Measurements from ENCODE around the gene SUGCT. TPM values are rescaled to one million over a fixed set of nuclear protein-coding genes. Genes with fewer than 3 reads are reported as not detected.

Gene SUGCT
- total RNA-seq, 4 donors from 2014 or later: 7.8 to 15.0 (median 12.8) TPM

DNA sequence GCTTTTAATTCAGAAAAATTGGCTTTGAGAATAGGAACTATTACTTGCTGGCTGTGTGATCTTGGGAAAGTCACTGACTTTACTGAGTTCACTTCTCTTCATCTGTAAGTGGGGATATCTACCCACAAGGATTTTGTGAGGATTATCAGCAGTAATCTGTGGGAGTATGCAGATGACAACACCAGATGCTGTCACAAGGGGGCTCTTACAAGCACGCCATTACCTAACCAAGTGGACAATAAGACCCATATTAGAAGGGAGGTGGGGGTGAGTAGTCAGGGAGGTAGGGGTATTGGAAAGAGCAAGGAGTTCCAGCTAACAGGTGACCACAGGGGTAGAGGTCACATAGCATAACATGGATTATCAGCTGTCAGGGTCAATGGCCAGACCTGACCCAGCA, 569.4 kb downstream of the SUGCT start:
- TF ChIP-seq POLR2A (IDR thresholded peaks at IDR 0.05; ENCODE audit: low read depth): no peak
- no peak for TF ChIP-seq EP300 (IDR thresholded peaks at IDR 0.05)
- no peak for TF ChIP-seq POLR2AphosphoS5 (IDR thresholded peaks at IDR 0.05)
- TF ChIP-seq, protein P1, sequence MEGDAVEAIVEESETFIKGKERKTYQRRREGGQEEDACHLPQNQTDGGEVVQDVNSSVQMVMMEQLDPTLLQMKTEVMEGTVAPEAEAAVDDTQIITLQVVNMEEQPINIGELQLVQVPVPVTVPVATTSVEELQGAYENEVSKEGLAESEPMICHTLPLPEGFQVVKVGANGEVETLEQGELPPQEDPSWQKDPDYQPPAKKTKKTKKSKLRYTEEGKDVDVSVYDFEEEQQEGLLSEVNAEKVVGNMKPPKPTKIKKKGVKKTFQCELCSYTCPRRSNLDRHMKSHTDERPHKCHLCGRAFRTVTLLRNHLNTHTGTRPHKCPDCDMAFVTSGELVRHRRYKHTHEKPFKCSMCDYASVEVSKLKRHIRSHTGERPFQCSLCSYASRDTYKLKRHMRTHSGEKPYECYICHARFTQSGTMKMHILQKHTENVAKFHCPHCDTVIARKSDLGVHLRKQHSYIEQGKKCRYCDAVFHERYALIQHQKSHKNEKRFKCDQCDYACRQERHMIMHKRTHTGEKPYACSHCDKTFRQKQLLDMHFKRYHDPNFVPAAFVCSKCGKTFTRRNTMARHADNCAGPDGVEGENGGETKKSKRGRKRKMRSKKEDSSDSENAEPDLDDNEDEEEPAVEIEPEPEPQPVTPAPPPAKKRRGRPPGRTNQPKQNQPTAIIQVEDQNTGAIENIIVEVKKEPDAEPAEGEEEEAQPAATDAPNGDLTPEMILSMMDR (IDR thresholded peaks at IDR 0.05): no peak
- no peaks in the 10 kb centered on the region for H3K9me3 ChIP-seq
- no peaks in the 10 kb centered on the region for H3K36me3 ChIP-seq
- peaks cover 0 to 5% (median 0%) of the 10 kb centered on the region in 4 donors for H3K4me1 ChIP-seq
- intact Hi-C loops (cut with DNase I): no loop called here
- DNase-seq (ENCODE audit: extremely low spot score): no peak
- no peak overlapping the region for H3K27ac ChIP-seq (replicated peaks in 1 of 4)
- H3K27me3 ChIP-seq: no peaks in the 10 kb centered on the region
- WGBS: 93% methylated on average over 1 of the region's 1 CpG
- H3K4me3 ChIP-seq: no peak overlapping the region

DNA sequence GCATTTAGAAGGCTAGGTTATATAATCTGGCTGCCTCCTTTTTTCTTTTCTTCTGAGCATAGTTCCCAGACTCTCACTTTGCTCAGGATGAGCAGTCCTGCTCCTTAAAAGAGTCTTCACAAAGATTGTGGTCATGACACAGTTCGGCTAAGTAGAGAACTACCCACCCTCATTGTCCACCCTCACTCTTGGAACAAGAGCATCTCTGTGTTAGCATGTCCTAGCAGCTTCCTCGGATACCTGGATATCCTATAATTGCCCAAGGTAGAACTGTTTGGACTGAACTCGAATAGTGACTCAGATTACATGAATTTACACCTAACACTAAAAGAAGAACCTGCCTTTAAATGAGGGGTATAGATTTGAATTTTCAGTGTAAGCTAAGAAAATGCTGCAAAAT, 572.0 kb downstream of the SUGCT start:
- H3K4me1 ChIP-seq: peaks cover 0 to 5% (median 0%) of the 10 kb centered on the region in 4 donors
- TF ChIP-seq, protein P1 (IDR thresholded peaks at IDR 0.05): no peak
- no peak for TF ChIP-seq POLR2AphosphoS5 (IDR thresholded peaks at IDR 0.05)
- TF ChIP-seq POLR2A (IDR thresholded peaks at IDR 0.05; ENCODE audit: low read depth): no peak
- TF ChIP-seq EP300 (IDR thresholded peaks at IDR 0.05): no peak
- H3K4me3 ChIP-seq: no peak overlapping the region
- H3K27ac ChIP-seq (replicated peaks in 1 of 4): no peak overlapping the region
- H3K9me3 ChIP-seq: no peaks in the 10 kb centered on the region
- no peaks in the 10 kb centered on the region for H3K36me3 ChIP-seq
- WGBS: 91% methylated on average over 3 of the region's 3 CpGs
- no peak for DNase-seq (ENCODE audit: extremely low spot score)
- no peaks in the 10 kb centered on the region for H3K27me3 ChIP-seq
- intact Hi-C loops (cut with DNase I): no loop called here

DNA sequence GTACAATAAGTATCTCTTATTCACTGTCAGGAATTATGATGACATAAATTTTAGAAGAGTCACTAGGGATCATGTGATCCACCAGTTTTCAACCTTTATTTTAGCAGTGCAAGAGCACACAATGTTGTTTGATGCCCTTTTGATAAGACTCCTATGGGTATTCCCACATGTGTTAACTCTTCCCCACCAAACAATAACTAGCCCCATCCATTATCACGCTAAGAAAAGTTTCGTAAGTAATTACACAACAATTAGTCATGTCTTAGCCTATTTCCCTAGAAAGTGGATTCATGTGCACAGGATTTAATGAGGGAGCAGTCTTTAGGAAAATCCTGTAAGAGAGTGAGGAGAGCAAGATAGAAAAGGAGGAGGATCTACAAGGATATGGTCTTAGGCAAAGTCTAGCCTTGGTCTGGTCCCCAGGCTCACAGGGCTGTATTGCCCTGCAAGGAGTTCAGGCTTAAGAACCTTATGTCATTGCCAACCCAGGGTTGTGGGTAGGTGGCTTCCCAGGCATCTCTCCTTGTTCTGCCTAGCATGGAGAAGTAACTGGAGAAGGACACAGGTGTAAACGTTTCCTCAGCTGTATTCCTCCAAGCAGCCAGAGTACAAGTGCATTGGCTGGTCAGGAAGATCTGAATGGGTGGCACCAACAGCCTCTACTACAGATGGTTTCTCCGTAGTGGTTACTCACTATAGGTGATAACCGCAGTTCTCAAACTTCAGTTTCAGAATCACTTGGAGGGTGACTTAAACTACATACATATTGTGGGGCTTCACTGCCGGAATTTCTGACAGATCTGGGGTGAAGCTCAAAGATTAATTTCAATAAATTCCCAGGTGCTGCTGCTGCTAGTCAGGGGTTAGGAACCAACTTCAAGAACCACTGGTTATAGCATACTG, 574.5 kb downstream of the SUGCT start:
- no peak for DNase-seq (ENCODE audit: extremely low spot score)
- Histone ChIP-seq H3K9me3 (no peaks in the 10 kb centered on the region), H3K27ac (replicated peaks in 1 of 4) (no peak overlapping the region), H3K36me3 (no peaks in the 10 kb centered on the region), H3K4me3 (no peak overlapping the region), H3K27me3 (no peaks in the 10 kb centered on the region), H3K4me1 (peaks cover 0 to 5% (median 2%) of the 10 kb centered on the region in 4 donors)
- intact Hi-C loops (cut with DNase I): no loop called here
- TF ChIP-seq, protein P1 (IDR thresholded peaks at IDR 0.05): no peak
- no peak for TF ChIP-seq POLR2A (IDR thresholded peaks at IDR 0.05; ENCODE audit: low read depth)
- TF ChIP-seq EP300 (IDR thresholded peaks at IDR 0.05): no peak
- no peak for TF ChIP-seq POLR2AphosphoS5 (IDR thresholded peaks at IDR 0.05)
- 77% methylated on average over 5 of the region's 6 CpGs for WGBS

DNA sequence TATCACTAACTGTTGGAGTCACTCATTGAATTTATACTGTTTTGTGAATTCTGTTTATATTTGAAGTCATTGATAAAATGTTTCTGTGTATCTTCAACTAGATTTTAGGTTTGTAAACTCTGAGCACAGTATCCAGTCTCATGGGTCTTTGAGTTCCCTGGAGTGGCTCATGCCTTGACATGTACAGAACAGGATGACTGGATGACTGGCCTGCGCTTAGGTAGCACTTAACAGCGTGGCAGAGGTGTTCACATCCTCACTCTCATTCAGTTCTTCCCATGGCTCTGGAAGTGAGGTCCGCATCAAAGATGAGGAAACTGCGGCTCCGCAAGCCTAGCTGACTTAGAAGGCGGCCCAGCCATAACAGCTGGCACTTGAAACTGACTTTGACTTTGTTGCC, 576.9 kb downstream of the SUGCT start:
- intact Hi-C loops (cut with DNase I): no loop called here
- Histone ChIP-seq H3K27ac (replicated peaks in 1 of 4) (no peak overlapping the region), H3K36me3 (no peaks in the 10 kb centered on the region), H3K4me1 (peaks cover 8 to 21% (median 12%) of the 10 kb centered on the region in 4 donors), H3K9me3 (no peaks in the 10 kb centered on the region), H3K4me3 (no peak overlapping the region), H3K27me3 (no peaks in the 10 kb centered on the region)
- WGBS: 92% methylated on average over 6 of the region's 6 CpGs
- DNase-seq (ENCODE audit: extremely low spot score): no peak
- TF ChIP-seq POLR2AphosphoS5 (IDR thresholded peaks at IDR 0.05): no peak
- TF ChIP-seq, protein P1 (IDR thresholded peaks at IDR 0.05): no peak

Measured in esophagus muscularis mucosa (tissue), 4 donors.